ENCODE results near the gene TMED8. TPM values are rescaled to one million over a fixed set of nuclear protein-coding genes. Genes with fewer than 3 reads are reported as not detected.

Gene TMED8
- total and polyA plus RNA-seq, 10 of the 15 experiments (the other 5 are each of a cell fraction or from before 2014, with no cell fraction given) = 7.3 to 39.1 (median 26.1) TPM

- RAD21 ChIA-PET (ENCODE audit: unreplicated experiment) = interaction anchor here (0.5 kb wide), 1 partner anchor 102 kb away, joined by 3 read pairs; no protein-coding TSS in a partner anchor
- POLR2A ChIA-PET = interaction anchor here (0.6 kb wide), 1 partner anchor 160 kb away, joined by 3 read pairs; no protein-coding TSS in a partner anchor
- 50% methylated on average over 2 of the region's 2 CpGs for WGBS (ENCODE audit: insufficient coverage, insufficient replicate concordance, low lambda C conversion rate, missing lambda C conversion rate)
- no peak overlapping the region for H3K27ac ChIP-seq (ENCODE audit: control insufficient read depth, insufficient read depth)
- ATAC-seq = no peak
- no peak overlapping the region for H3K4me2 ChIP-seq (ENCODE audit: control insufficient read depth, insufficient read depth)
- no peaks in the 10 kb centered on the region; the same call in 2 of the 3 replicates for H3K9me3 ChIP-seq (replicated peaks; ENCODE audit: control insufficient read depth, insufficient read depth, low read length)
- DNase-seq (ENCODE audit: low read depth, low spot score) = no peak
- no peaks in the 10 kb centered on the region for H3K79me2 ChIP-seq (ENCODE audit: control insufficient read depth, insufficient read depth, low read length)
- H3K36me3 ChIP-seq (ENCODE audit: control insufficient read depth in 2 of 2, insufficient read depth in 2 of 2, low read length in 1 of 2) = peaks cover 4 to 8% of the 10 kb centered on the region in 2 experiments
- no peak for FAIRE-seq
- no peak overlapping the region for H3K9ac ChIP-seq (ENCODE audit: control insufficient read depth, insufficient read depth, low read length)
- H3K4me3 ChIP-seq = no peak overlapping the region
- H3K4me1 ChIP-seq (ENCODE audit: control insufficient read depth, insufficient read depth, low read length) = no peaks in the 10 kb centered on the region
- H2AFZ ChIP-seq (ENCODE audit: control insufficient read depth, low read depth, low read length) = no peak overlapping the region
- CTCF ChIA-PET = no interaction called here
- no peaks in the 10 kb centered on the region for H4K20me1 ChIP-seq (ENCODE audit: control insufficient read depth, insufficient read depth)
- no peaks in the 10 kb centered on the region for H3K27me3 ChIP-seq (replicated peaks in 1 of 2; ENCODE audit: control insufficient read depth in 2 of 2, insufficient read depth in 2 of 2, low read length in 1 of 2)
- SMC1A ChIA-PET (ENCODE audit: uncharacterized antibody, unreplicated experiment) = no interaction called here
- in situ Hi-C loops (cut with MboI) (no loop called here), intact Hi-C loops (cut with micrococcal nuclease; ENCODE audit: unreplicated experiment) (no loop called here)
- no TSS peak for BruUV-seq (replicated peaks)
- TF ChIP-seq SREBF1 (IDR thresholded peaks at IDR 0.05; ENCODE audit: low read length) (no peak), DPF2 (IDR thresholded peaks at IDR 0.05) (no peak), CBX3 (IDR thresholded peaks at IDR 0.05; ENCODE audit: borderline replicate concordance, low read depth) (no peak), SUPT20H (IDR thresholded peaks at IDR 0.05; ENCODE audit: borderline replicate concordance, control insufficient read depth, low read depth, low read length) (no peak), FOS (IDR thresholded peaks at IDR 0.05; ENCODE audit: borderline replicate concordance, extremely low read depth, insufficient read length) (no peak), MYB (IDR thresholded peaks at IDR 0.05; ENCODE audit: borderline replicate concordance, low read depth, low read length) (no peak), MTA3 (IDR thresholded peaks at IDR 0.05; ENCODE audit: borderline replicate concordance, low read length) (no peak), SUZ12 (IDR thresholded peaks at IDR 0.05; ENCODE audit: unreplicated experiment) (no peak), ZBTB11 (CRISPR knock-in tag; IDR thresholded peaks at IDR 0.05) (no peak), SRF (IDR thresholded peaks at IDR 0.05; ENCODE audit: low read depth in 2 of 2, low read length in 2 of 2) (no peak), NFYA (IDR thresholded peaks at IDR 0.05; ENCODE audit: borderline replicate concordance, low read depth, low read length) (no peak), ZNF622 (IDR thresholded peaks at IDR 0.05) (no peak), ZBTB4 (CRISPR knock-in tag; IDR thresholded peaks at IDR 0.05) (no peak), EZH2 (IDR thresholded peaks at IDR 0.05; ENCODE audit: borderline replicate concordance, control insufficient read depth, low read depth, low read length) (no peak), POLR2AphosphoS2 (IDR thresholded peaks at IDR 0.05; ENCODE audit: low read depth, low read length) (no peak), POLR2AphosphoS5 (IDR thresholded peaks at IDR 0.05; ENCODE audit: low read length) (no peak), ZNF384 (IDR thresholded peaks at IDR 0.05; ENCODE audit: borderline replicate concordance, low read depth, low read length) (no peak)
- TF ChIP-seq, protein P1, sequence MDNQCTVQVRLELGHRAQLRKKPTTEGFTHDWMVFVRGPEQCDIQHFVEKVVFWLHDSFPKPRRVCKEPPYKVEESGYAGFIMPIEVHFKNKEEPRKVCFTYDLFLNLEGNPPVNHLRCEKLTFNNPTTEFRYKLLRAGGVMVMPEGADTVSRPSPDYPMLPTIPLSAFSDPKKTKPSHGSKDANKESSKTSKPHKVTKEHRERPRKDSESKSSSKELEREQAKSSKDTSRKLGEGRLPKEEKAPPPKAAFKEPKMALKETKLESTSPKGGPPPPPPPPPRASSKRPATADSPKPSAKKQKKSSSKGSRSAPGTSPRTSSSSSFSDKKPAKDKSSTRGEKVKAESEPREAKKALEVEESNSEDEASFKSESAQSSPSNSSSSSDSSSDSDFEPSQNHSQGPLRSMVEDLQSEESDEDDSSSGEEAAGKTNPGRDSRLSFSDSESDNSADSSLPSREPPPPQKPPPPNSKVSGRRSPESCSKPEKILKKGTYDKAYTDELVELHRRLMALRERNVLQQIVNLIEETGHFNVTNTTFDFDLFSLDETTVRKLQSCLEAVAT (IDR thresholded peaks at IDR 0.05) = no peak
Observed at GRCh38 chr14:77421201-77421600, 44.3 kb upstream of the TMED8 start.
